ENCODE data around the gene KLHDC7B.

- TF ChIP-seq CTCF (IDR thresholded peaks at IDR 0.05) (no peak), ZFX (IDR thresholded peaks at IDR 0.05; ENCODE audit: borderline replicate concordance) (no peak)
Observed at GRCh38 chr22:50502096-50502495, 43.6 kb upstream of the KLHDC7B start.
